Measurements from ENCODE around the gene SLC16A10.
"Not testable (repeated sequence)": the region's sequence is repeated elsewhere in the genome, so short reads cannot be mapped to it uniquely, and the experiment has no call there.

The SLC16A10 gene

GRCh38 chr6:111087106-111087835 lies at the start of gene SLC16A10:
Gene SLC16A10 (plus strand): TSS chr6:111087503. CDS start chr6:111087753, 250 bp downstream.
- DNase-seq (ENCODE audit: low read depth) = peak; percentile 65

DNA sequence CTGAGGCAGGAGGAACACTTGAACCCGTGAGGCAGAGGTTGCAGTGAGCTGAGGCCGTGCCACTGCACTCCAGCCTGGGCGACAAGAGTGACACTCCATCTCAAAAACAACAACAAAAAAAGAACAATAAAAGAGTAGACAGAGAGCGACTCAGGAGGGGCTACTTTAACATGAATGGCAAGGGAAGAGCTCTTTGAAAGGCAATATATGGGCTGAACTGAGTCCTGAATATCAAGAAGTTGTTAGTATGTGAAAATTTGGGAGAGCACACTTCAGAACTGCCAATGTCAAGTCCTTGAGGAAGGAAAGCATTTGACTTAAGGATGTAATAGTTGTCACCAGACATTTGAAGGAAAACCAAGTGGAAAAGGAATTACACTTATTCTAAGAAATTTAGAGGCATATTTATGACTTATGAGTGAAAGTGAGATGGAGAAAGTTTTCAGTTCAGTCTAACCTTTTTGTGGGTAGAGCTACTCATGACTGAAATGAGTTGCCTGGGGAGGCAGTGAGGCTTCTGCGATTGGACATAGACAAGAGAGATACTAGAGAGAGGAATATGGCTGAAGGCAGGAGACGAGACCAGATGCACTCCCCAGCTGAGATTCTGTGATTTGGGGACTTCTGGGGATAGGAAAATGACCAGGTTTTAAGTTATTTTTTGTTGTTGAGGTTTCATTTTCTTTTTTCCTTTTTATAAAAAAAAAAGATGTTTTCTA lies 48.6 kb upstream of the SLC16A10 start:
- no peak for DNase-seq (ENCODE audit: low read depth)

DNA sequence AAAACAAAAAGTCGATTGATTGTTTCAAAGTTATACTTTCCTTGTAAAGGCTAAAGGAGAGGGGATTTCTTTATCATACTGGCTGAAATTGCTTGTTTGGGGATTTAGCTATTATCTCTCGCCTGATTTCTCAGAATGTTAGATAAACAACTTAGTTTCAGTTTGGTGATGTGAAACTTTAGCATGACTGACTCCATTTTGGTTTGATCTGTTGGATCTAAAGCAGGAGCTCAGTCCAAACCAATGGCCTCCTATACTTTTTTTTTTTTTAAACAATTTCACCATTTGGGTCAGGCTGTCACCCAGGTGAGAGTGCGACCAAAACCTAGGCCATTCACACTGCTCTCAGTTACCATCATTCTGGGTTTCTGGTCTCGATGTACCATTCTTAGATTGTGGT lies 45.4 kb upstream of the SLC16A10 start:
- no peak for DNase-seq (ENCODE audit: low read depth)

GRCh38 chr6:111047244-111047643 lies 40.1 kb upstream of the SLC16A10 start:
- no peak for DNase-seq (ENCODE audit: low read depth)

DNA sequence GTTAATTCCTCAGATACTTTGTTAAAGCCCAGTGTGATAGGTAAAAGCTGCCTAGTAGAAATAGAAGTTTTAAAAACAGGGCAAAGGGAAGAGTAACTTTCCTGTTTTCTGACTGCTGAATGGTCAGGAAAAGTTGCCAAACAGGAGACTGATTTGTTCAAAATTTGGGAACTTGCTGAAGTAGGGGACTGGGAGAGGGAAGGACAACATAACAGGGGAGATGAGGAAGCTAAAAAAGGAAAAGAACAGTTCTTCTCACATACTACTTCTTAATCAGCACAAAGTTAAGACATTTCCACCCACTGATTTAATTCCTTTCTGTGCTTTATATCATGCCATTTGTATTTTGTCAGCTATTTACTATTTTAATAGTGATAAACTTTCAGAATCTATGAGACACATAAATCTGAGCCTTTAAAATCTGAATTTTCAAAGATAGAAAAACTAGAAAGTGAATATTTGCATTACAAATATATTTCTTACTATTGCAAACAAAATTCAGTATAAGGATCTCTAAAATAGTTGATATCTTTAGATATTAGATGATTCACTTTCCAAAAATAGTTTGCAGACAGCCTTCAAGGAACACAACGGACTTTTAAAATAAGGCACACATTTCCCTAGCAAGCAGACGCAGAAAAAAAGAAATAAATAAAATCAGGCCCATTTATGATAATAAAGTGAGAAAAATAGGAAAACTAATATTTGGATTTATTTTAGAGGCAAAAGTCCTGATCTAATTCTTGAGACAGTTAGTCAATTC lies 36.9 kb upstream of the SLC16A10 start:
- no peak for DNase-seq (ENCODE audit: low read depth)

GRCh38 chr6:111052171-111052570 lies 35.1 kb upstream of the SLC16A10 start:
- no peak for DNase-seq (ENCODE audit: low read depth)

GRCh38 chr6:111057074-111057752 lies 30.1 kb upstream of the SLC16A10 start:
- DNase-seq (ENCODE audit: low read depth) = no peak

DNA sequence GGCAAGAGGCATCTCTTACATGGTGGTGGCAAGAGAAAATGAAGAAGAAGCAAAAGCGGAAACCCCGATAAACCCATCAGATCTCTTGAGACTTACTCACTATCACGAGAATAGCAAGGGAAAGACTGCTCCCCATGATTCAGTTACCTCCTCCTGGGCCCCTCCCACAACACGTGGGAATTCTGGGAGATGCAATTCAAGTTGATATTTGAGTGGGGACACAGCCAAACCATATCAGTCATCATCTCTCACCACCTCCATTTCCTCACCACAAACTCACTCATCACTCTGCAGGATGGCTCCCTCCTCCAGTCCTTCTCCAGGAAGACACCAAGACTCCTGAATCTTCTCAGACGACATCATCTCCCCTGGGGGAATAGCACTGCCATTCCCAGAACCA lies 25.8 kb upstream of the SLC16A10 start:
- no peak for DNase-seq (ENCODE audit: low read depth)

- not testable (repeated sequence) for DNase-seq (ENCODE audit: low read depth)
These were observed 25.3 kb upstream of the SLC16A10 start for GRCh38 chr6:111061985-111062384.

DNA sequence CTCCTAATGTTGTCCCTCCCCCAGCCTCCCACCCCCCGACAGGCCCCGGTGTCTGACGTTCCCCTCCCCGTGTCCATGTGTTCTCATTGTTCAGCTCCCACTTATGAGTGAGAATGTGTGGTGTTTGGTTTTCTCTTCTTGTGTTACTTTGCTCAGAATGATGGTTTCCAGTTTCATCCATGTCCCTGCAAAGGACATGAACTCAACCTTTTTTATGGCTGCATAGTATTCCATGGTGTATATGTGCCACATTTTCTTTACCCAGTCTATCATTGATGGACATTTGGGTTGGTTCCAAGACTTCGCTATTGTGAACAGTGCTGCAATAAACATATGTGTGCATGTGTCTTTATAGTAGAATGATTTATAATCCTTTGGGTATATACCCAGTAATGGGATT lies 24.4 kb upstream of the SLC16A10 start:
- not testable (repeated sequence) for DNase-seq (ENCODE audit: low read depth)

- no peak for DNase-seq (ENCODE audit: low read depth)
These were observed 19.0 kb upstream of the SLC16A10 start for GRCh38 chr6:111068109-111068865.

- DNase-seq (ENCODE audit: low read depth) = no peak
These were observed 18.5 kb upstream of the SLC16A10 start for GRCh38 chr6:111068866-111069234.

DNA sequence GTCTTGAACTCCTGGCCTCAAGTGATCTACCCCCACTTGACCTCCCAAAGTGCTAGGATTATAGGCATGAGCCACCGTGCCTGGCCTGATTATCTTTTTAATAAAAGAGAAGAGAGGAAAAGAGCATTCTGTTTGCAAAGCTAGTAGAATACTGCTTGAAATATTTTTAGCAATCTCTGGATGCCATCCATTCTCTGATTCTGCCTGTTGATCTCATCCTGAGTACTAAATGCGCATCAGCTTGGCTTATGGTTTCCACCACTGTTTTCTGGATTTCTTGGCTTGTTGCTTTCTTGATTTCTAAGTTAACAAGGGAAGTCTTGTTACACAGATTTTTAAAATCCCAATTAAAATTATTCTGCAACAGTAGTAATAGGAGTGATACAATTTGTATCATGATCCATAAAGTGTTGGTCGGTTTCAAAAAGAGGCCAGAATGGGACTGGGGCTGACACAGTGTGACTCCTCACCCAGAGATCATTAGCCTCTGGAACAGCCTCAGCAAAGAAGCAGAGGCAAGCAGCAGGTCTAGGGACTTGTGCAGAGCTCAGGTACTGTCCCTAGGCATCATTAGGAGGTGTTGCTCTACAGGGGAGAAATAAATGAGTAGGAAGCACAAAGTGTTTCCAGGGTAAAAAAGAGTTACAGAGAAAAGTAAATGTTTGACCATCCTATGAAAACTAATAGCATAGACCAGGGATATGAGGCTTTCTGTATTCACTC lies 17.8 kb upstream of the SLC16A10 start:
- DNase-seq (ENCODE audit: low read depth) = no peak

DNA sequence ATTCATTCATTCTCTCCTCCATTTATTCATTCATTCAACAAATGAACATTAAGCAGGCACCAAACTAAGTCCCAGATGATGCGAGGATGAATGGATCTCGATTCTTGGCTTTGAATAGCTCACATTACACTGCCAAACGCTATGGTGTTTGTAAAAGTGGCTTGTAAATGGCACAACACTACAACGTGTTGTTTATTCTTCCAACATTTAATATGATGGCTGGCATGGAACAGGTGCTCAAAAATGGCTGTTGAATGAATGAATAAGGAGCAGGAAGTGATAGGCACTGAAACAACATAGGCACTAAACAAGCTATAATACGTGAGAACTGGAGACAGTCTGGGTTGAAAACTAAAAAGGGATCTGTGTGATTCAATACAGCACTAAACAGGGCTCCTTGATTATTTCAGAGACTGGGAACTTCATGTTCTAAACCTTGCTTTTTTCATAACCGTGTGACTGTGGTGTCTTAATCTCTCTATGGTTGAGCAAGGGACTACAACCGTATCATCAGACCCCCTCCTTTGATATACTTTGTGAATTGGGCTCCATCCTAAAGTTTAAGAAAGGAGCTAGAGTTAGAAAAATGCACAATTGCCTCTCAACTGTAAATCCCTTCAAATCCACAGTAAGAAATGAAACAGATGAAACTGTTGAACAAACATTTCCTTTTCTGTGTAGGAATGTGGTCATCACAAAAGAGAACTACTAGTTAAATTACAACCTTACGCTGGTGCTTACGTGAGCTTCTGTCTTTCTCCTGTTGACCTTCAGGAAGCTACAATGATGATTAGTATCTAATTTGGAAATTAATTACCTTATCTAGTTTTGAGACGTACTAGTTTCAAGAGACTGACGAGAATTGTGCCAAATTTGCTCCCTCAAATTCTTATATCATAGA lies 16.9 kb upstream of the SLC16A10 start:
- DNase-seq (ENCODE audit: low read depth) = no peak

GRCh38 chr6:111072801-111073360 lies 14.4 kb upstream of the SLC16A10 start:
- no peak for DNase-seq (ENCODE audit: low read depth)

GRCh38 chr6:111074311-111074710 lies 13.0 kb upstream of the SLC16A10 start:
- no peak for DNase-seq (ENCODE audit: low read depth)

- no peak for DNase-seq (ENCODE audit: low read depth)
These were observed 11.1 kb upstream of the SLC16A10 start for GRCh38 chr6:111076024-111076695.

GRCh38 chr6:111080698-111081097 lies 6.6 kb upstream of the SLC16A10 start:
- DNase-seq (ENCODE audit: low read depth) = no peak

DNA sequence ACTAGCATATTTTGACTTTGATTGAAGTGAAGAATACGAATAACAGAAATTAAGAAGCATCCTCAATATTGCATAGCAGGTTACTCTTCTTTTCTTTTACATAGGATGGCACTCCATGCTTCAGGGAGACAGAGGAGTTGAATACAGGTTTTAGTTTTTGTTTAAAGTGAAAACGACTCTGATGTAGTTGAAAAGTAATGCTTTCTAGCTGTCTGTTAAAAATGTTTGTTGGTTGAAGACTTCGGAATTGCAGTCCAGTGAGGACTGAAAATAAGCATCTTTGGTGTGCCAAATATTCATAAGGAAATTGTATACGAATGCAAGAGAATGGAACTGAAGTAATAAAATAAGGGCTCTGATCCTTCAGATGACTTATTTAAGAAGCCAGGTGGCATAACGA lies 618 bp upstream of the SLC16A10 start:
- DNase-seq (ENCODE audit: low read depth) = no peak
